Right lobe of liver (tissue), 6 donors: Measurements from ENCODE around the gene SLC4A11. TPM values are rescaled to one million over a fixed set of nuclear protein-coding genes. Genes with fewer than 3 reads are reported as not detected.

Experiments
- ATAC-seq, 4 donors: fragments of 200-7000 bp; cut with Tn5 transposase; one replicate each; pipeline ENCODE4 v1.9.1; 2020; ENCODE audit warnings: mild to moderate bottlenecking in 4 of 4, moderate library complexity in 4 of 4
- DNase-seq, 3 donors: peaks; one replicate each; pipeline ENCODE4 v3.0.0-alpha.2; 2020
- H3K27ac ChIP-seq, 3 donors: fragments of 200-600 bp; one replicate each; pipeline ENCODE4 v1.8.0; 2022
- H3K27me3 ChIP-seq, 2 donors: fragments of 200-600 bp; one replicate each; pipeline ENCODE4 v1.8.0; 2022
- H3K36me3 ChIP-seq, 4 donors: fragments of 200-600 bp; sonication (generic) in 1 of 4; one replicate each; pipeline versions ENCODE4 v1.5.1 to v1.8.0; 2017 to 2022; ENCODE audit warnings: control low read depth in 1 of 4
- H3K4me1 ChIP-seq, 4 donors: fragments of 200-600 bp; sonication (generic) in 1 of 4; one replicate each; pipeline versions ENCODE4 v1.5.1 to v1.8.0; 2017 to 2022; ENCODE audit warnings: control low read depth in 1 of 4
- H3K4me3 ChIP-seq, 3 donors: fragments of 200-600 bp; one replicate each; pipeline ENCODE4 v1.8.0; 2022
- H3K9me3 ChIP-seq, 4 donors: fragments of 200-600 bp; sonication (generic) in 1 of 4; one replicate each; pipeline versions ENCODE4 v1.5.1 to v1.8.0; 2017 to 2022; ENCODE audit warnings: control low read depth in 1 of 4
- POLR2A ChIP-seq: fragments of 450-650 bp; IDR thresholded peaks from one replicate; pipeline ENCODE4 v1.6.1; 2017; ENCODE audit warnings: antibody characterized with exemption, mild to moderate bottlenecking
- WGBS: methylation state at CpG from one replicate; pipeline ENCODE4 v1.1.6; 2018; ENCODE audit warnings: low coverage, low lambda C conversion rate; ENCODE audit not compliant: insufficient coverage; ENCODE audit errors: missing lambda C conversion rate; 5-methylcytosine and 5-hydroxymethylcytosine counted together
- intact Hi-C, 2 donors: fragments of 100-400 bp; cut with DNase I; formaldehyde crosslinking; loops; one replicate each; pipeline versions ENCODE4 v1.11.2 to v1.14.1; 2022
- total RNA-seq, 6 experiments: library from RNA; depleted of rRNA in 2 of 6; stranded (reverse); fragments of >200 nt in 2 of 6; fragmentation: NEBNext Ultra II Directional in 3 of 6; extraction: Animal tissue kit (Norgen Biotek cat#: 25700) in 3 of 6; gene quantifications; one replicate each; pipeline versions ENCODE4 v1.1.0 to v1.2.4, GENCODE V29; 2016 to 2023
- TF ChIP-seq, protein P1 (sequence below), 4 donors: fragments of 200-600 bp in 3 of 4; fragments of 450-650 bp in 1 of 4; IDR thresholded peaks; one replicate each; pipeline versions ENCODE4 v1.5.1 to v1.8.0; 2016 to 2022; ENCODE audit warnings: antibody characterized with exemption in 4 of 4, mild to moderate bottlenecking in 2 of 4
- donor health status: DM: no; HTN: yes; CAD: no.
- donor health status: DM: no; HTN: no; CAD: no.
- donor health status: DM: no; HTN: no; CAD: no.
- donor health status: DM: no; HTN: yes; CAD: no.
- donor health status: DM: no; HTN: yes; CAD: no.

The SLC4A11 gene
- total RNA-seq, 6 experiments from 2014 or later, result 0.11 to 0.40 (median 0.18) TPM; not detected in 1

GRCh38 chr20:3231889-3232588, 7.0 kb downstream of the SLC4A11 start:
- Histone ChIP-seq H3K4me1 (no peaks in the 10 kb centered on the region), H3K36me3 (no peaks in the 10 kb centered on the region), H3K27me3 (no peaks in the 10 kb centered on the region), H3K4me3 (no peak overlapping the region), H3K27ac (no peak overlapping the region), H3K9me3 (no peaks in the 10 kb centered on the region)
- TF ChIP-seq, protein P1, sequence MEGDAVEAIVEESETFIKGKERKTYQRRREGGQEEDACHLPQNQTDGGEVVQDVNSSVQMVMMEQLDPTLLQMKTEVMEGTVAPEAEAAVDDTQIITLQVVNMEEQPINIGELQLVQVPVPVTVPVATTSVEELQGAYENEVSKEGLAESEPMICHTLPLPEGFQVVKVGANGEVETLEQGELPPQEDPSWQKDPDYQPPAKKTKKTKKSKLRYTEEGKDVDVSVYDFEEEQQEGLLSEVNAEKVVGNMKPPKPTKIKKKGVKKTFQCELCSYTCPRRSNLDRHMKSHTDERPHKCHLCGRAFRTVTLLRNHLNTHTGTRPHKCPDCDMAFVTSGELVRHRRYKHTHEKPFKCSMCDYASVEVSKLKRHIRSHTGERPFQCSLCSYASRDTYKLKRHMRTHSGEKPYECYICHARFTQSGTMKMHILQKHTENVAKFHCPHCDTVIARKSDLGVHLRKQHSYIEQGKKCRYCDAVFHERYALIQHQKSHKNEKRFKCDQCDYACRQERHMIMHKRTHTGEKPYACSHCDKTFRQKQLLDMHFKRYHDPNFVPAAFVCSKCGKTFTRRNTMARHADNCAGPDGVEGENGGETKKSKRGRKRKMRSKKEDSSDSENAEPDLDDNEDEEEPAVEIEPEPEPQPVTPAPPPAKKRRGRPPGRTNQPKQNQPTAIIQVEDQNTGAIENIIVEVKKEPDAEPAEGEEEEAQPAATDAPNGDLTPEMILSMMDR (IDR thresholded peaks at IDR 0.05), result no peak
- 77% methylated on average over 10 of the region's 15 CpGs for WGBS
- intact Hi-C loops, result no loop called here
- DNase-seq (no peak), ATAC-seq (no peak)

GRCh38 chr20:3231116-3231515, 7.9 kb downstream of the SLC4A11 start:
- 90% methylated on average over 2 of the region's 21 CpGs for WGBS
- intact Hi-C loops, result no loop called here
- Histone ChIP-seq H3K4me3 (no peak overlapping the region), H3K4me1 (no peaks in the 10 kb centered on the region), H3K36me3 (no peaks in the 10 kb centered on the region), H3K27ac (no peak overlapping the region), H3K9me3 (no peaks in the 10 kb centered on the region), H3K27me3 (no peaks in the 10 kb centered on the region)
- ATAC-seq (no peak), DNase-seq (no peak)
- TF ChIP-seq, protein P1 (IDR thresholded peaks at IDR 0.05), result no peak
- TF ChIP-seq POLR2A, result no peak

DNA sequence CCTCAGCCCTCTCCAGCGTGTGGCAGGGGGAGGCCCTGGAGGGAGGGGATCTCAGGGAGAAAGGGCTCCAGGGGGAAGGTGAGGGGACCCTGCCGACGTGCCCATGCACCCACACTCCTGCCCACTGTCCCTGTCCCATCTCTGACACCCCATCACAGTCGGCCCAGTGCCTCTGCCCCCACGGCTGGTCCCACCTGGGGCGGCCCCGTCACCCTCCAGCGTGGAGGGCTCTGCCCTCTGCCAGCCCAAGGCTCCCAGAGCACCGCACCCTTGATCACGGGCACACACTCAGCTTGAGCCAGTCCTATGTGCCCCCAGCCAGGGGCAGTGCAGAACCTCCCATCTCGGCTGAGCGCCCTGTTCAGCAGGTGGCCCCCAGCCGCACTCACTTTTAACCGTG, 9.2 kb downstream of the SLC4A11 start:
- no CpG with 5 or more reads among the region's 14 CpGs for WGBS
- no peaks in the 10 kb centered on the region for H3K27me3 ChIP-seq
- no peaks in the 10 kb centered on the region for H3K36me3 ChIP-seq
- intact Hi-C loops, result loop anchor here in 1 of 2 donors (10.0 kb wide), 1 partner anchor 85 kb away; no protein-coding TSS in a partner anchor
- H3K4me3 ChIP-seq, result no peak overlapping the region
- no peak for TF ChIP-seq POLR2A
- TF ChIP-seq, protein P1 (IDR thresholded peaks at IDR 0.05), result no peak
- H3K4me1 ChIP-seq, result no peaks in the 10 kb centered on the region
- ATAC-seq (peak in 1 of 4 donors; percentile 4), DNase-seq (no peak)
- no peaks in the 10 kb centered on the region for H3K9me3 ChIP-seq
- no peak overlapping the region for H3K27ac ChIP-seq

GRCh38 chr20:3229158-3229557, 9.8 kb downstream of the SLC4A11 start:
- DNase-seq, result no peak
- no peaks in the 10 kb centered on the region for H3K36me3 ChIP-seq
- no peaks in the 10 kb centered on the region for H3K4me1 ChIP-seq
- whole genome bisulfite sequencing, result 93% methylated on average over 3 of the region's 22 CpGs
- intact Hi-C loops, result loop anchor here in 1 of 2 donors (10.0 kb wide), 1 partner anchor 86 kb away; no protein-coding TSS in a partner anchor
- no peaks in the 10 kb centered on the region for H3K27me3 ChIP-seq
- no peak overlapping the region for H3K4me3 ChIP-seq
- H3K9me3 ChIP-seq, result no peaks in the 10 kb centered on the region
- TF ChIP-seq, protein P1 (IDR thresholded peaks at IDR 0.05), result no peak
- no peak for TF ChIP-seq POLR2A
- ATAC-seq, result no peak
- H3K27ac ChIP-seq, result no peak overlapping the region
